Nephron progenitor cell (in vitro differentiated cells): Measurements from ENCODE around the gene TMPRSS3.

Source experiments
- DNase-seq: peaks from one replicate; pipeline ENCODE4 v3.0.0; 2021
- H3K27ac Mint-ChIP-seq: 2 replicates; pipeline ENCODE4 v1.8.0; 2021; ENCODE audit warnings: mild to moderate bottlenecking, moderate library complexity, mixed read lengths
- H3K27me3 Mint-ChIP-seq: 2 replicates; pipeline ENCODE4 v1.8.0; 2021; ENCODE audit warnings: mild to moderate bottlenecking, low read depth, mixed read lengths; ENCODE audit not compliant: poor library complexity
- H3K36me3 Mint-ChIP-seq: 2 replicates; pipeline ENCODE4 v1.8.0; 2021; ENCODE audit warnings: low read depth, mixed read lengths
- H3K4me1 Mint-ChIP-seq: 2 replicates; pipeline ENCODE4 v1.8.0; 2021; ENCODE audit warnings: mixed read lengths
- H3K4me3 Mint-ChIP-seq: 2 replicates; pipeline ENCODE4 v1.8.0; 2021; ENCODE audit warnings: mild to moderate bottlenecking, moderate library complexity, mixed read lengths
- H3K9me3 Mint-ChIP-seq: 2 replicates; pipeline ENCODE4 v1.8.0; 2021; ENCODE audit warnings: mild to moderate bottlenecking, moderate library complexity, mixed read lengths
- TF ChIP-seq, protein P1 (sequence below): fragments of 200-600 bp; sonication (generic); IDR thresholded peaks from 2 replicates; pipeline ENCODE4 v1.5.0; 2021; ENCODE audit warnings: antibody characterized with exemption

TMPRSS3 gene

GRCh38 chr21:42344631-42345030, 51.2 kb downstream of the TMPRSS3 start:
- no peaks in the 10 kb centered on the region for H3K36me3 Mint-ChIP-seq
- DNase-seq, result no peak

GRCh38 chr21:42343963-42344510, 51.8 kb downstream of the TMPRSS3 start:
- H3K4me3 Mint-ChIP-seq, result no peak overlapping the region
- TF ChIP-seq, protein P1, sequence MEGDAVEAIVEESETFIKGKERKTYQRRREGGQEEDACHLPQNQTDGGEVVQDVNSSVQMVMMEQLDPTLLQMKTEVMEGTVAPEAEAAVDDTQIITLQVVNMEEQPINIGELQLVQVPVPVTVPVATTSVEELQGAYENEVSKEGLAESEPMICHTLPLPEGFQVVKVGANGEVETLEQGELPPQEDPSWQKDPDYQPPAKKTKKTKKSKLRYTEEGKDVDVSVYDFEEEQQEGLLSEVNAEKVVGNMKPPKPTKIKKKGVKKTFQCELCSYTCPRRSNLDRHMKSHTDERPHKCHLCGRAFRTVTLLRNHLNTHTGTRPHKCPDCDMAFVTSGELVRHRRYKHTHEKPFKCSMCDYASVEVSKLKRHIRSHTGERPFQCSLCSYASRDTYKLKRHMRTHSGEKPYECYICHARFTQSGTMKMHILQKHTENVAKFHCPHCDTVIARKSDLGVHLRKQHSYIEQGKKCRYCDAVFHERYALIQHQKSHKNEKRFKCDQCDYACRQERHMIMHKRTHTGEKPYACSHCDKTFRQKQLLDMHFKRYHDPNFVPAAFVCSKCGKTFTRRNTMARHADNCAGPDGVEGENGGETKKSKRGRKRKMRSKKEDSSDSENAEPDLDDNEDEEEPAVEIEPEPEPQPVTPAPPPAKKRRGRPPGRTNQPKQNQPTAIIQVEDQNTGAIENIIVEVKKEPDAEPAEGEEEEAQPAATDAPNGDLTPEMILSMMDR, result no peak
- no peaks in the 10 kb centered on the region for H3K9me3 Mint-ChIP-seq
- H3K4me1 Mint-ChIP-seq, result peaks cover 13% of the 10 kb centered on the region
- no peaks in the 10 kb centered on the region for H3K36me3 Mint-ChIP-seq
- H3K27me3 Mint-ChIP-seq, result peaks cover 4% of the 10 kb centered on the region
- no peak for DNase-seq
- H3K27ac Mint-ChIP-seq, result no peak overlapping the region

More at GRCh38 chr21:42344631-42345030, 51.2 kb downstream of the TMPRSS3 start:
- Mint-ChIP-seq H3K27me3 (peaks cover 4% of the 10 kb centered on the region), H3K9me3 (no peaks in the 10 kb centered on the region), H3K27ac (no peak overlapping the region), H3K4me3 (no peak overlapping the region), H3K4me1 (peaks cover 10% of the 10 kb centered on the region)
- TF ChIP-seq, protein P1, result no peak

GRCh38 chr21:42343556-42343955, 52.3 kb downstream of the TMPRSS3 start:
- peaks cover 18% of the 10 kb centered on the region for H3K4me1 Mint-ChIP-seq
- no peaks in the 10 kb centered on the region for H3K36me3 Mint-ChIP-seq
- H3K27ac Mint-ChIP-seq, result no peak overlapping the region
- TF ChIP-seq, protein P1, result no peak
- H3K9me3 Mint-ChIP-seq, result no peaks in the 10 kb centered on the region
- H3K4me3 Mint-ChIP-seq, result no peak overlapping the region
- no peak for DNase-seq
- H3K27me3 Mint-ChIP-seq, result peaks cover 4% of the 10 kb centered on the region

DNA sequence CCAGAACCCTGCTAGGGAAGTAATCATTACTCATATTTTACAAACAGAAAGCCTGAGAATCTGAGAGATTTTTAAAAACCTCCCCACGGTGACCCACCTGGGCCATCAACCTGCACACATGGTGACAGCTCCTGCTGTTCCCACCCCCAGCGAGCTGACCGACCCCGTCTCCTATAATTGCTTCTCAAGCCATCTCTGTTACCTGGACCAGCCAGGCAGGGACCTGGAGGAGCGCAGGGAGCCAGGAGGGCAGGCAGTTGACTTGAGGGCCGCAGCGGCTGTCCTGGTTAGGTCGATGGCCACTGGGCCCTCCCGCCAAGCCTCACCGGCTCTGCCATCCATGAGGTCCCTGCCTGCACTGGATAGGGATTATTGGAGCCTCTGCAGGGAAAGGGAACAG, 52.8 kb downstream of the TMPRSS3 start:
- DNase-seq, result no peak
- H3K27ac Mint-ChIP-seq, result no peak overlapping the region
- H3K27me3 Mint-ChIP-seq, result peaks cover 4% of the 10 kb centered on the region
- no peaks in the 10 kb centered on the region for H3K9me3 Mint-ChIP-seq
- H3K36me3 Mint-ChIP-seq, result no peaks in the 10 kb centered on the region
- TF ChIP-seq, protein P1, result no peak
- no peak overlapping the region for H3K4me3 Mint-ChIP-seq
- H3K4me1 Mint-ChIP-seq, result peaks cover 22% of the 10 kb centered on the region

GRCh38 chr21:42341776-42342542, 53.9 kb downstream of the TMPRSS3 start:
- H3K4me1 Mint-ChIP-seq, result peaks cover 31% of the 10 kb centered on the region
- no peak overlapping the region for H3K27ac Mint-ChIP-seq
- TF ChIP-seq, protein P1, result no peak
- no peak overlapping the region for H3K4me3 Mint-ChIP-seq
- DNase-seq, result no peak
- no peaks in the 10 kb centered on the region for H3K9me3 Mint-ChIP-seq
- H3K36me3 Mint-ChIP-seq, result no peaks in the 10 kb centered on the region
- peaks cover 4% of the 10 kb centered on the region for H3K27me3 Mint-ChIP-seq
